HEK293T (cell line): ENCODE data around the gene GAK.

Source experiments
- ARNT ChIP-seq: fragments of 450-650 bp; IDR thresholded peaks from 2 replicates; pipeline ENCODE4 v1.6.1; 2017; ENCODE audit warnings: mild to moderate bottlenecking
- BHLHE40 ChIP-seq: fragments of 450-650 bp; IDR thresholded peaks from 2 replicates; pipeline ENCODE4 v1.6.1; 2016; ENCODE audit warnings: mild to moderate bottlenecking, moderate library complexity, borderline replicate concordance
- ELF4 ChIP-seq: fragments of 450-650 bp; IDR thresholded peaks from 2 replicates; pipeline ENCODE4 v1.6.1; 2017; ENCODE audit warnings: antibody characterized with exemption
- FOXA1 ChIP-seq: fragments of 450-650 bp; IDR thresholded peaks from 2 replicates; pipeline ENCODE4 v1.6.1; 2016; ENCODE audit warnings: mild to moderate bottlenecking
- FOXK2 ChIP-seq: fragments of 450-650 bp; IDR thresholded peaks from 2 replicates; pipeline ENCODE4 v1.6.1; 2016; ENCODE audit warnings: mild to moderate bottlenecking
- FOXM1 ChIP-seq: fragments of 450-650 bp; IDR thresholded peaks from 2 replicates; pipeline ENCODE4 v1.6.1; 2017; ENCODE audit warnings: mild to moderate bottlenecking, borderline replicate concordance
- HDGF ChIP-seq: fragments of 450-650 bp; IDR thresholded peaks from 2 replicates; pipeline ENCODE4 v1.6.1; 2017; ENCODE audit warnings: antibody characterized with exemption, borderline replicate concordance
- LEF1 ChIP-seq: fragments of 450-650 bp; IDR thresholded peaks from 2 replicates; pipeline ENCODE4 v1.6.1; 2017; ENCODE audit warnings: mild to moderate bottlenecking, borderline replicate concordance
- SP1 ChIP-seq: fragments of 450-650 bp; IDR thresholded peaks from 2 replicates; pipeline ENCODE4 v1.6.1; 2017
- SUZ12 ChIP-seq: fragments of 450-650 bp; IDR thresholded peaks from 2 replicates; pipeline ENCODE4 v1.6.1; 2016; ENCODE audit warnings: mild to moderate bottlenecking
- TARDBP ChIP-seq: fragments of 450-650 bp; IDR thresholded peaks from 2 replicates; pipeline ENCODE4 v1.6.1; 2016
- ZNF384 ChIP-seq: fragments of 450-650 bp; IDR thresholded peaks from 2 replicates; pipeline ENCODE4 v1.6.1; 2016
- TF ChIP-seq, protein P1 (sequence below): fragments of 450-650 bp; IDR thresholded peaks from 2 replicates; pipeline ENCODE4 v1.6.1; 2016

DNA sequence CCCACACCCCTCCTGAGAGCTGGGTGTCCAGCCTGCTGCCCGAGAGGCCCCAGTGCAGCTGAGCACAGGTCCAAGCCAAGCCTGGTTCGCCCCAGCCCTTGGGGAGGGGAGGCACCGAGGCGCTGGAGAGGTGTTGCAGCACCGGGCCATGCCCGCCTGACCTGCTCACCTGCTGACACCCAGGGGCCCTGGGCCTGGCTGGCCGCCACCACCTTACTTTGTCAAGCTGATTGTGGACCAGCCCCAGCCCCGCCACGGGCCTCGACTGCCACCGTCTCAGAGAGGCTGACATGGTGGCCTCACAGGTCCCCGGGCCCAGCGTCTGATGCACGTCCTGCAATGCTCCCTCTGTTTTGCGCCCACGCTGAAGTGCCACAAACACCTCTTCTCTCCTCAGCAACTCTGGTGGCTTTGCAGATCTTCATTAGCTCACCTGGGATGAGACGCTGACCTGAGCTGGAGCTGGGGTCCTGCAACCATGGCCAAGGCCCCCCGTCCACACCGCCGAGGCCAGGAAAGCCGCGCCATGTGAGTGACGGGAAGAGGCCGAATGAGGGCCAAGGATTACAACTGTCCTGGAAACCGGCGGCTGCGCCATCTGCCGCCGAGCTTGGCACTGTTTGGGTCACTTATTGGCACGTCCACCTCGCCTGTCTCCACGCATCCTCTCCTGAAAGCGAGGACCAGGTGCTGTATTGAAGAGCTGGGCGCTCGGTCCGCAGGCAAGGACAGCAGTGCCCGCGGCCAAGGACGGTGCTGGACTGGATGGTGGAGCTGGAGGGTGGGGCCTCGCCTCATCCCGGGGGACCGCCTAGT is 113.8 kb downstream of the GAK start:
- TF ChIP-seq FOXM1 (no peak), ARNT (no peak), SUZ12 (no peak), FOXK2 (no peak), BHLHE40 (no peak), SP1 (no peak), TARDBP (no peak), ELF4 (no peak), FOXA1 (no peak), ZNF384 (no peak), LEF1 (no peak), HDGF (no peak)
- TF ChIP-seq, protein P1, sequence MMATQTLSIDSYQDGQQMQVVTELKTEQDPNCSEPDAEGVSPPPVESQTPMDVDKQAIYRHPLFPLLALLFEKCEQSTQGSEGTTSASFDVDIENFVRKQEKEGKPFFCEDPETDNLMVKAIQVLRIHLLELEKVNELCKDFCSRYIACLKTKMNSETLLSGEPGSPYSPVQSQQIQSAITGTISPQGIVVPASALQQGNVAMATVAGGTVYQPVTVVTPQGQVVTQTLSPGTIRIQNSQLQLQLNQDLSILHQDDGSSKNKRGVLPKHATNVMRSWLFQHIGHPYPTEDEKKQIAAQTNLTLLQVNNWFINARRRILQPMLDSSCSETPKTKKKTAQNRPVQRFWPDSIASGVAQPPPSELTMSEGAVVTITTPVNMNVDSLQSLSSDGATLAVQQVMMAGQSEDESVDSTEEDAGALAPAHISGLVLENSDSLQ = no peak
